Measurements from ENCODE around the gene CD1D.
A peak's percentile ranks its signal among the peaks of the same experiment; 100 is the strongest.
"Not testable (repeated sequence)": the region's sequence is repeated elsewhere in the genome, so short reads cannot be mapped to it uniquely, and the experiment has no call there.

Gene CD1D

GRCh38 chr1:158180741-158181576 lies at the start of gene CD1D:
Gene CD1D (plus strand): TSS chr1:158180895. CDS start chr1:158181102, 207 bp downstream.
- DNase-seq = no peak

GRCh38 chr1:158131217-158131616 lies 49.5 kb upstream of the CD1D start:
- DNase-seq = no peak

- DNase-seq = no peak
Observed at GRCh38 chr1:158140764-158141192, 39.9 kb upstream of the CD1D start.

GRCh38 chr1:158145173-158145719 lies 35.4 kb upstream of the CD1D start:
- DNase-seq = no peak

- DNase-seq = no peak
Observed at GRCh38 chr1:158146165-158146564, 34.5 kb upstream of the CD1D start.

DNA sequence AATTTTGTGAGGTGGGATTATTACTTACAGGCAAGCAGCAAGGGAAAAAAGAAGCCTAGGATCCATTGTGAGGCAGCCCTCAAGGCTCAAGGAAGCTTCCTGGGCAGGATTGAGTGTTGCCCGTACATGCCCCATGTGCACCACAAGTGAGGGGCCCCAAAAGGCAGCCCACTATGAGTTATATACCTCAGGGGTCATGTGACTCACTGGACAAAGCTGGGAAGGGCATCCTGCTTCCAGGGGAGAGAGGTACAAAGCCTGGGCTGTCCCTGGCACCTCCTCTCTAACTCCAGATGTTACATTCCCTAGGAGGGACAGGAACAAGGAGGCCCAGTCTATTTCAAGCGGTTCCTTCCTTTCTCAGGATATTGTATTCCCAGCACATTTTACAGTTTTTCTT lies 34.0 kb upstream of the CD1D start:
- DNase-seq = no peak

- DNase-seq = no peak
Observed at GRCh38 chr1:158147401-158147800, 33.3 kb upstream of the CD1D start.

DNA sequence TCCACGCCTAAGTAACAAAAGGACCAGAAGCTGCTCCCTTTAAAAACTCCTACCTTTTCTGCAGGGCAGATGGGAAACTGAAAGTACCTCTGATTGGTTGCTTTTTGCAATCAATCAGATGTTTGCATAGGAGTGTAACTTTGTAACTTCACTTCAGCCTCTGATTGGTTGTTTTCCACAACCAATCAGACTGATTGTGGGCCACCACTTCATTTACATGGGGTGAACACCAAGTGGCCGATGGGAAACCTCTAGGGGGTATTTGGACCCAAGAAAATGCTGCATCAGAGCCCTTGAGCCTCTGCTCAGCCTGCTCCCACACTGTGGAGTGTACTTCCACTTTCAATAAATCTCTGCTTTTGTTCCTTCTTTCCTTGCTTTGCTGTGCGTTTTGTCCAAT lies 32.8 kb upstream of the CD1D start:
- no peak for DNase-seq

DNA sequence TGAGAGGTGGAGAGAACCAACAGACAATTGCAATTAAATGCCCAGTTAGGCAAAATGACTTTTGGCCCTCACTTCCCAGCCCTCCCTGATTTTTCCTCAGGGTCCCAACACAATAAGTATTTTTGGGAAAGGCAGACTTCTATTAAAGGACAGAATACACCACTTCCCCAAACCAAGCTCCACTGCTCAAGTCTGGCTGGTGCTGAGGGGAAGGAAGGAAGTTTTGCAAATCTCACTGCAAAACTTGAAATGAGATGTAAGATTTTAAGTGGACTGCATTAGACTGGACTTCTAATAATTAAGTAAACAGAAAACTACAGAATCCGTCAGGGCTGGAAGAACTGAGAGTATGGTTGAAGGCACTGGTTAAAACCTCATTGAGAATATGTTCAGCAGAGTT lies 32.2 kb upstream of the CD1D start:
- DNase-seq = no peak

- DNase-seq = no peak
Observed at GRCh38 chr1:158149175-158149574, 31.5 kb upstream of the CD1D start.

DNA sequence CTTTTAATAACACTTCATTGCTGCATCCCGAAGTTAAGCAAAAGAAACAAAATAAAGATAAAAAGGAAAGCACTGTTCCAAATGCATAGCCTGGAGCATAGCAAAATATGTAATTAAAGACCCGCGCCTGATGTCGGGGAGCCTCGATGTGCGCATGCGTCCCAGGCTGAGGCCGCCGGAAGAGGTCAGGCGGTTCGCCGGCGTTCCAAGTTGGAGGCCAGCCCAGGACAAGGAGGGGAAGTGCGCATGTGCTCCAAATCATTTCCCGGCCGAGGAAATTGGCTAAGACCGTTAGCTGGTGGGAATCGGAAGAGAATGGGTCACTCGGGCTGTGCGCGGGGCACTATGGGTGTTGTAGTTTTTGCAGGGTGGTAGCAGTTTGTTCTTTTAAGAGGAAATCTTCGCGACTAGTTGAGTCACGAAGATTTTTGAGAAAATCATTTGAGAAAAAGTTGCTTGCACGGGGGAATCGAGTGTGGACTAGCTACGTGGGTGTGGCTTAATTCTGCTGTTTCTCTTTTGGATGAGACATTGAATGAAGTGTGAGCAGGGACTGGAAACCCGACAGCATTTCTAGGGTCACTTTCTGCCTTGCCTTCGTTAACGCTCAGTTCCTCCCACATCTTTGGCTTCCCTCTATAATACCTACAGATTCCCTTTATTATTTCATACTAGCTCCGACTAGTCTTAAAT lies 31.0 kb upstream of the CD1D start:
- DNase-seq = peak; percentile 11

- DNase-seq = no peak
Observed at GRCh38 chr1:158150523-158150922, 30.2 kb upstream of the CD1D start.

DNA sequence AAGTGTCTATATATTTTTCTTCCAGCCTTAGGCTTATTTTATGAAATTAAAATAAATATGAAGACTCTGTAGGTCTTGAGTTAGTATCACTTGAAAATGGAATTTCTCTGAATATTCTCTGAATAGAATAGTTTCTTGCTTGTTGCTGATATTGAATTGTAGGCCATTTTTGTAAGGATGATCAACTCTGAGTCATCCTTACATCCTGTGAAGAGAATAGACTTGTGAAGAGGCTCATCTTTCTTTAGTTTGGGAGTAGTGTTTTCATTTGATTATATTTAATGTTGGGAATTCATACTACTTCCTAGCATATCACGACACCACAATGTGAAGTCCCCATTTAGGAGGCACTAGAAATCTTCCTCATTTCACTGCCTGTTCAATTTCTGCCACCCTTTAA lies 27.5 kb upstream of the CD1D start:
- DNase-seq = no peak

DNA sequence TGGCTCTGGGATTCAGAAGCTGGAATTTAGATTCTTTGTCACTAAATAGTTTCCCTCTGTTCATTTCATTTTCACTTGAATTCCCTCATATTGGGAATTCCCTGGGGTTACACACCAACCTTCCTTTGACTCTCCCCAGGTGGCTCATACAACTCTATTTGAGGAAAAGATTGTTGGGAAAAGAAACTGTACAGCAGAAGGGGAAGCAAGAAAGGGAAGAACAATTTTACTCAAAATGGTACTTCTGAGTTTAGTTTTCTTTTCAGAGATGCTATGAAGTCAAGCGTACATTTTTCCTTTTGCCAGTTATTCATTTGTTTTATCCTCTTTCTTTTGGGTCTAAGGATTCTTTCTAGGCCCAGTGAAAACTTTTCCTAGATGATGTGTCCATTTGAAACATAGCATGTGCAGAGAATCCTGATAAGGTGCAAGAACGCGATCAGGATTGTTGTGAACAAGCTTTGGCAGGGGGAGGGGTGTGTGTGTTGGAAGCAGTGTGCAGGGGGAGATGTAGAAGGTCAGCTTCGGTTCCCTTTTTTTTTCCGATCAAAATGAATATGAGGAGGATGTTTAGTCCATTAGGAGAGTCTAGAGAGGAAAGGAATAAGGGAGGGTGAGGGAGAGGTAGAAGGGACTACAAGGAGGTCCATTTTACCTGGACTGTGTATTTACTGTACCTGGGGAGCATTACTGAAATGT lies 26.8 kb upstream of the CD1D start:
- no peak for DNase-seq

GRCh38 chr1:158154501-158154900 lies 26.2 kb upstream of the CD1D start:
- DNase-seq = no peak

- DNase-seq = no peak
Observed at GRCh38 chr1:158155673-158156072, 25.0 kb upstream of the CD1D start.

DNA sequence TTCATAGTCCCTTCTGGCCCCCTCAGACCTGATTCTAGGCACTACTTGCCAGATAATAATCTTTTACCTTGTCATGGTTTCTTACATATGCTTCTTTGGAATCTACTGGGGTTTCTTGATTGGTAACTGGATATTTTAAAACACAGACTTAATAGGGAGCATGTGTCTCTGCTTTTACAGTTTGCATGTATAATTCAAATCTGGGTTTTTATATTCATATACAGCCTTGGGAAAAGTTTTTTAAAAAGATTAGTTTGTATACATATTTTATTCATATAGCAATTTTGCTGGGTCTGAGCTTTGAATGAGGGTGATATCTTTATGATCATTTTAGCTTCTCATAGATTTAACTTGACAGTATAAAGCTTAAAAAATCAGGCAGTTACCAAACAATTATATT lies 21.1 kb upstream of the CD1D start:
- no peak for DNase-seq

- no peak for DNase-seq
Observed at GRCh38 chr1:158161446-158161845, 19.2 kb upstream of the CD1D start.

- no peak for DNase-seq
Observed at GRCh38 chr1:158163000-158163947, 17.4 kb upstream of the CD1D start.

- no peak for DNase-seq
Observed at GRCh38 chr1:158169105-158169504, 11.6 kb upstream of the CD1D start.

- DNase-seq = not testable (repeated sequence)
Observed at GRCh38 chr1:158175915-158176314, 4.8 kb upstream of the CD1D start.

- no peak for DNase-seq
Observed at GRCh38 chr1:158176399-158176798, 4.3 kb upstream of the CD1D start.
